Right lobe of liver (tissue), 6 donors: ENCODE results near the gene CALCR. TPM values are rescaled to one million over a fixed set of nuclear protein-coding genes. Genes with fewer than 3 reads are reported as not detected.

ENCODE experiments used
- ATAC-seq, 4 donors: fragments of 200-7000 bp; cut with Tn5 transposase; one replicate each; pipeline ENCODE4 v1.9.1; 2020; ENCODE audit warnings: mild to moderate bottlenecking in 4 of 4, moderate library complexity in 4 of 4
- DNase-seq, 3 donors: peaks; one replicate each; pipeline ENCODE4 v3.0.0-alpha.2; 2020
- H3K27ac ChIP-seq, 3 donors: fragments of 200-600 bp; one replicate each; pipeline ENCODE4 v1.8.0; 2022
- H3K27me3 ChIP-seq, 2 donors: fragments of 200-600 bp; one replicate each; pipeline ENCODE4 v1.8.0; 2022
- H3K36me3 ChIP-seq, 4 donors: fragments of 200-600 bp; sonication (generic) in 1 of 4; one replicate each; pipeline versions ENCODE4 v1.5.1 to v1.8.0; 2017 to 2022; ENCODE audit warnings: control low read depth in 1 of 4
- H3K4me1 ChIP-seq, 4 donors: fragments of 200-600 bp; sonication (generic) in 1 of 4; one replicate each; pipeline versions ENCODE4 v1.5.1 to v1.8.0; 2017 to 2022; ENCODE audit warnings: control low read depth in 1 of 4
- H3K4me3 ChIP-seq, 3 donors: fragments of 200-600 bp; one replicate each; pipeline ENCODE4 v1.8.0; 2022
- H3K9me3 ChIP-seq, 4 donors: fragments of 200-600 bp; sonication (generic) in 1 of 4; one replicate each; pipeline versions ENCODE4 v1.5.1 to v1.8.0; 2017 to 2022; ENCODE audit warnings: control low read depth in 1 of 4
- POLR2A ChIP-seq: fragments of 450-650 bp; IDR thresholded peaks from one replicate; pipeline ENCODE4 v1.6.1; 2017; ENCODE audit warnings: antibody characterized with exemption, mild to moderate bottlenecking
- WGBS: methylation state at CpG from one replicate; pipeline ENCODE4 v1.1.6; 2018; ENCODE audit warnings: low coverage, low lambda C conversion rate; ENCODE audit not compliant: insufficient coverage; ENCODE audit errors: missing lambda C conversion rate; 5-methylcytosine and 5-hydroxymethylcytosine counted together
- intact Hi-C, 2 donors: fragments of 100-400 bp; cut with DNase I; formaldehyde crosslinking; loops; one replicate each; pipeline versions ENCODE4 v1.11.2 to v1.14.1; 2022
- total RNA-seq, 6 experiments: library from RNA; depleted of rRNA in 2 of 6; stranded (reverse); fragments of >200 nt in 2 of 6; fragmentation: NEBNext Ultra II Directional in 3 of 6; extraction: Animal tissue kit (Norgen Biotek cat#: 25700) in 3 of 6; gene quantifications; one replicate each; pipeline versions ENCODE4 v1.1.0 to v1.2.4, GENCODE V29; 2016 to 2023
- TF ChIP-seq, protein P1 (sequence below), 4 donors: fragments of 200-600 bp in 3 of 4; fragments of 450-650 bp in 1 of 4; IDR thresholded peaks; one replicate each; pipeline versions ENCODE4 v1.5.1 to v1.8.0; 2016 to 2022; ENCODE audit warnings: antibody characterized with exemption in 4 of 4, mild to moderate bottlenecking in 2 of 4
- donor health status: DM: no; HTN: yes; CAD: no.
- donor health status: DM: no; HTN: no; CAD: no.
- donor health status: DM: no; HTN: no; CAD: no.
- donor health status: DM: no; HTN: yes; CAD: no.
- donor health status: DM: no; HTN: yes; CAD: no.

The CALCR gene
- total RNA-seq, 6 experiments from 2014 or later: not detected

DNA sequence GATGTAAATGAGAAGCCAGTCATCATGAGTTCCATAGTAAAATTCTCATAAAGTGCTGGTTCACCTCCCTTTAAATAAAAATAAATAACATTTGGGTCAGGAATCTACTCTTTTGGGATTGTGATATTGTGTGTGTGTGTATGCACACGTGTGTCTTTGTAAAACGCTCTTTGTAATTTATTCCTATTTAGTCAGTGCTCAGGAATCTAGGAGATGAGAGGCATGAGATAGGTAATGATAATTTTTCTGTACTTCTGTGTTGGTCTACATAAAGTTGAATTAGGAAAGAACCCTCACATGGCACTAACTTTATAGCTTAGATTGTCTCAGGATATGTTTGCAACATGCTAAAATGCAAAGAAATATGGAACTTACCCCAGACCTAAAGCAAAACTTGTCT, 4.9 kb upstream of the CALCR start:
- H3K4me3 ChIP-seq: no peak overlapping the region
- peak overlapping the region in 1 of 3 donors; percentile 35 for H3K27ac ChIP-seq
- no peaks in the 10 kb centered on the region for H3K36me3 ChIP-seq
- ATAC-seq: no peak
- no peaks in the 10 kb centered on the region for H3K9me3 ChIP-seq
- intact Hi-C loops: no loop called here
- DNase-seq: no peak
- 74% methylated on average over 2 of the region's 2 CpGs for WGBS
- no peak for TF ChIP-seq POLR2A
- TF ChIP-seq, protein P1, sequence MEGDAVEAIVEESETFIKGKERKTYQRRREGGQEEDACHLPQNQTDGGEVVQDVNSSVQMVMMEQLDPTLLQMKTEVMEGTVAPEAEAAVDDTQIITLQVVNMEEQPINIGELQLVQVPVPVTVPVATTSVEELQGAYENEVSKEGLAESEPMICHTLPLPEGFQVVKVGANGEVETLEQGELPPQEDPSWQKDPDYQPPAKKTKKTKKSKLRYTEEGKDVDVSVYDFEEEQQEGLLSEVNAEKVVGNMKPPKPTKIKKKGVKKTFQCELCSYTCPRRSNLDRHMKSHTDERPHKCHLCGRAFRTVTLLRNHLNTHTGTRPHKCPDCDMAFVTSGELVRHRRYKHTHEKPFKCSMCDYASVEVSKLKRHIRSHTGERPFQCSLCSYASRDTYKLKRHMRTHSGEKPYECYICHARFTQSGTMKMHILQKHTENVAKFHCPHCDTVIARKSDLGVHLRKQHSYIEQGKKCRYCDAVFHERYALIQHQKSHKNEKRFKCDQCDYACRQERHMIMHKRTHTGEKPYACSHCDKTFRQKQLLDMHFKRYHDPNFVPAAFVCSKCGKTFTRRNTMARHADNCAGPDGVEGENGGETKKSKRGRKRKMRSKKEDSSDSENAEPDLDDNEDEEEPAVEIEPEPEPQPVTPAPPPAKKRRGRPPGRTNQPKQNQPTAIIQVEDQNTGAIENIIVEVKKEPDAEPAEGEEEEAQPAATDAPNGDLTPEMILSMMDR (IDR thresholded peaks at IDR 0.05): no peak
- peaks cover 0 to 15% (median 7%) of the 10 kb centered on the region in 4 donors for H3K4me1 ChIP-seq
- peaks cover 0 to 2% of the 10 kb centered on the region in 2 donors for H3K27me3 ChIP-seq

DNA sequence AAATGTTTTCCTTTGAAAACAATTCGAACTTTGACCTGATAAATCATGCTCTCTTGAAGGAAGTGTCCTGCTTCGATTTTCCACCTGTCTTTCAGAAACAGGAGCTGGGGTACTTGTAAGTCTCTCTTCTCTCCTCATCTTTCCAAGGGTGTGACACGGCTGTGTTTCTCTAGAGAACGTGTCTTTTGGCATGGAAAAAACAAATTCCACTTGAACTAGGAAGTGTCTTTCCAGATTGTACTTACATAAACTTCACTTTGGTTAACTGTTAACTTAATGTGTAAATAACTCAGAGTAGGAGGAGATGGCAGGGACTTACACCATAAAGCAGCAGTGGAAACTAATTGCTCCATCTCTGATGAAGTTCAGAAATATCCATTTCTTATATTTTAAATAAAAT, 4.2 kb upstream of the CALCR start:
- Histone ChIP-seq H3K27ac (peak overlapping the region; percentile 11 to 35 (median 14)), H3K36me3 (no peaks in the 10 kb centered on the region), H3K4me3 (no peak overlapping the region), H3K27me3 (peaks cover 0 to 7% of the 10 kb centered on the region in 2 donors), H3K4me1 (peaks cover 0 to 15% (median 7%) of the 10 kb centered on the region in 4 donors), H3K9me3 (no peaks in the 10 kb centered on the region)
- intact Hi-C loops: no loop called here
- 19% methylated on average over 4 of the region's 4 CpGs for WGBS
- ATAC-seq (peak; percentile 89 to 91 (median 90)), DNase-seq (no peak)
- TF ChIP-seq, protein P1 (IDR thresholded peaks at IDR 0.05): no peak
- no peak for TF ChIP-seq POLR2A

DNA sequence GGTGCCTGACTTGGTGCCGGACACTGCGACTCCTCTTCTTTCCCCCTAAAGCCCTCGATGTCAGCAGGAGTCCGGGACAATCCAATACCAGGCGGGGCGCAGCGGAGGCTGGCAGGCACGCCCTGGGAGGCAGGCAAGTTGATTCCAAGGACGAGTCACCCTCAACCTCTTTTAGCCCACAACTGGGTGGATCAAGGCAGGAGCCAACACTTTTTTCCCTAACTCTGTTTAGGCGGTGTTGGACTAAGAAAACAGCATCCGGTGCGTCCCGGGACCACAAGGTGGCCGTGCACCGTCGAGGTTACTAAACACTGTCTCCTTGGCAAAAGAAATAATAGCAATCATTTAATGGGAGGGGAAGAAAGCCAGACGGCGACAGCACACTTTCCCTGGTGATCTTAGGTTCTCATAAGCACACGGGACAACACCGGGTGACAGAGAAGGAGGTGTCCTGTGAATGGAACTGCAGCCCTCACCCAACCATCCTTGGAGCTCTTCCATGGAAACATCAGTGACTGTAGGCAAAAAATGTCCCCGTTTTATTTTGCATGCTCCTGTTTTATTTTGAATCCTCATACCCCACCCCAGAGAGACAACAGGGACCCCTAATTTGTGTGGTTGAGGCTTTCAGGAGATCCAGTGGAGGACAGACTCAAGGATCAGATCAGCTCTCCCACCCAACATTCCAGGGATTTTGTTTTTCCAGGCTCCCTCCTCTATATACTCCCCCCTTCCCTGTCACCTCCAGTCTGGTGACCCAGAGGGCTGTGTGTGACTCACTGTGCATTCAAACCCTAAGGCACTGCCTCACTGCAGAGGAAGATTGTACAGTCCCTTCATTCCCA, 1.3 kb upstream of the CALCR start:
- no peaks in the 10 kb centered on the region for H3K9me3 ChIP-seq
- peaks cover 0 to 7% of the 10 kb centered on the region in 2 donors for H3K27me3 ChIP-seq
- intact Hi-C loops: no loop called here
- peaks cover 0 to 15% (median 7%) of the 10 kb centered on the region in 4 donors for H3K4me1 ChIP-seq
- WGBS: 7% methylated on average over 21 of the region's 21 CpGs
- TF ChIP-seq POLR2A: no peak
- TF ChIP-seq, protein P1 (IDR thresholded peaks at IDR 0.05): no peak
- H3K36me3 ChIP-seq: no peaks in the 10 kb centered on the region
- DNase-seq (no peak), ATAC-seq (peak in 3 of 4 donors; percentile 6 to 31 (median 12))
- peak overlapping the region in 1 of 3 donors; percentile 41 for H3K4me3 ChIP-seq
- no peak overlapping the region for H3K27ac ChIP-seq

DNA sequence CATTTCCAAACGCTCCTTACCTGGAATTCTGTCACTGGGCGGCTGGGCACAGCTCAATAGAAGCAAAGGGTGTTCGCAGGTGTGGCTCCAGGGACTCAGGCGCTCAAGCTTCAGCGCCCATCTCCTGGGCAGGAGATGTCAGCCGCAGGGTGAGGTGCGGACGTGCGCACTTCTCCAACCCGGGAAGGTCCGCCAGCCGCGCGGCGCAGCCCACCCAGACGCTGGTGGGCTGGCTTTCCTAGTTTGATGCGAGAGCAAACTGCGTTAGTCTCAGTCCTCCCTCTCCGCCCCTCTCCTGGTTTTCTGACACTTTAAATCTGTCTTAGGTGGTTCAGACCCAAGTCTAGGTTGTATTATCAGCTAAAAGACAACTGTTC, 267 bp downstream of the CALCR start:
- no peak for ATAC-seq
- TF ChIP-seq, protein P1 (IDR thresholded peaks at IDR 0.05): no peak
- no peak for TF ChIP-seq POLR2A
- DNase-seq: no peak
- peaks cover 0 to 12% (median 5%) of the 10 kb centered on the region in 4 donors for H3K4me1 ChIP-seq
- H3K27ac ChIP-seq: no peak overlapping the region
- H3K27me3 ChIP-seq: peaks cover 0 to 7% of the 10 kb centered on the region in 2 donors
- intact Hi-C loops: no loop called here
- H3K4me3 ChIP-seq: peak overlapping the region in 2 of 3 donors; percentile 23 to 41
- no peaks in the 10 kb centered on the region for H3K36me3 ChIP-seq
- 2% methylated on average over 5 of the region's 19 CpGs for WGBS
- no peaks in the 10 kb centered on the region for H3K9me3 ChIP-seq
